GM23338 (cell line): ENCODE data around the gene ROBO1. TPM values are rescaled to one million over a fixed set of nuclear protein-coding genes. Genes with fewer than 3 reads are reported as not detected.

Experiments
- CTCF ChIP-seq, 2 experiments: fragments of 200-600 bp in 1 of 2; sonication (generic) in 1 of 2; conservative IDR thresholded peaks; 2 replicates each; pipeline versions ENCODE4 v1.5.1 to v1.6.1; 2016 to 2017; ENCODE audit warnings: antibody characterized with exemption in 2 of 2, low read depth in 2 of 2, mild to moderate bottlenecking in 2 of 2, moderate library complexity in 1 of 2
- JUNB ChIP-seq: IDR thresholded peaks from one replicate; pipeline ENCODE4 v1.6.1; 2016; ENCODE audit warnings: antibody characterized with exemption; ENCODE audit not compliant: unreplicated experiment
- ZNF114 ChIP-seq: fragments of 250-450 bp; sonication (Bioruptor Pico); IDR thresholded peaks from 2 replicates; pipeline ENCODE4 v1.5.0; 2020; ENCODE audit warnings: mild to moderate bottlenecking, moderate library complexity
- ZNF462 ChIP-seq: fragments of 250-450 bp; sonication (Bioruptor Pico); IDR thresholded peaks from 2 replicates; pipeline ENCODE4 v1.5.0; 2020; ENCODE audit warnings: mild to moderate bottlenecking, moderate library complexity
- polyA plus RNA-seq: library from polyadenylated mRNA; unstranded; fragments of >200 nt; fragmentation: Nextera tagmentation; extraction: Ambion mirVana; gene quantifications from 2 replicates; pipeline ENCODE4 v1.2.1, GENCODE V29; 2016
- total RNA-seq: library from RNA; depleted of rRNA; stranded (reverse); fragments of >200 nt; shearing (Covaris generic); gene quantifications from 2 replicates; pipeline ENCODE4 v1.2.3, GENCODE V29; 2014
- TF ChIP-seq, protein P1 (sequence below): IDR thresholded peaks from 2 replicates; pipeline ENCODE4 v1.6.1; 2016; ENCODE audit warnings: antibody characterized with exemption

The ROBO1 gene
- total and polyA plus RNA-seq, 2 experiments from 2014 or later: 19.2 to 78.3 TPM

- TF ChIP-seq ZNF462 (CRISPR knock-in tag) (no peak), JUNB (no peak), CTCF (conservative IDR thresholded peaks at IDR 0.05; ENCODE audit: low read depth in 2 of 2) (no peak), ZNF114 (CRISPR knock-in tag) (no peak)
- TF ChIP-seq, protein P1, sequence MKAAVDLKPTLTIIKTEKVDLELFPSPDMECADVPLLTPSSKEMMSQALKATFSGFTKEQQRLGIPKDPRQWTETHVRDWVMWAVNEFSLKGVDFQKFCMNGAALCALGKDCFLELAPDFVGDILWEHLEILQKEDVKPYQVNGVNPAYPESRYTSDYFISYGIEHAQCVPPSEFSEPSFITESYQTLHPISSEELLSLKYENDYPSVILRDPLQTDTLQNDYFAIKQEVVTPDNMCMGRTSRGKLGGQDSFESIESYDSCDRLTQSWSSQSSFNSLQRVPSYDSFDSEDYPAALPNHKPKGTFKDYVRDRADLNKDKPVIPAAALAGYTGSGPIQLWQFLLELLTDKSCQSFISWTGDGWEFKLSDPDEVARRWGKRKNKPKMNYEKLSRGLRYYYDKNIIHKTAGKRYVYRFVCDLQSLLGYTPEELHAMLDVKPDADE: no peak
Observed at GRCh38 chr3:78644847-78645246, 1123.0 kb downstream of the ROBO1 start (continued).
